ENCODE results near the gene ASB2.

The ASB2 gene

GRCh38 chr14:93945070-93945399, 31.3 kb downstream of the ASB2 start:
- DNase-seq = no peak

GRCh38 chr14:93944348-93945069, 31.9 kb downstream of the ASB2 start:
- no peak for DNase-seq

GRCh38 chr14:93943930-93944329, 32.4 kb downstream of the ASB2 start:
- no peak for DNase-seq

GRCh38 chr14:93943052-93943451, 33.3 kb downstream of the ASB2 start:
- no peak for DNase-seq

GRCh38 chr14:93941293-93941910, 35.0 kb downstream of the ASB2 start:
- DNase-seq = peak in 1 of 2 experiments; percentile 9

GRCh38 chr14:93940437-93940836, 35.9 kb downstream of the ASB2 start:
- no peak for DNase-seq

- peak; percentile 61 to 95 for DNase-seq
Measured at GRCh38 chr14:93939304-93940229, 36.8 kb downstream of the ASB2 start.

GRCh38 chr14:93938751-93939303, 37.5 kb downstream of the ASB2 start:
- peak in 1 of 2 experiments; percentile 43 for DNase-seq

GRCh38 chr14:93937519-93937918, 38.9 kb downstream of the ASB2 start:
- peak in 1 of 2 experiments; percentile 12 for DNase-seq

- DNase-seq = no peak
Measured at GRCh38 chr14:93936926-93937325, 39.4 kb downstream of the ASB2 start.

GRCh38 chr14:93936245-93936644, 40.1 kb downstream of the ASB2 start:
- DNase-seq = peak; percentile 17 to 52

- no peak for DNase-seq
Measured at GRCh38 chr14:93935213-93935612, 41.2 kb downstream of the ASB2 start.

- no peak for DNase-seq
Measured at GRCh38 chr14:93932642-93933041, 43.7 kb downstream of the ASB2 start.

- no peak for DNase-seq
Measured at GRCh38 chr14:93930989-93931307, 45.4 kb downstream of the ASB2 start.

- DNase-seq = no peak
Measured at GRCh38 chr14:93930296-93930988, 45.9 kb downstream of the ASB2 start.

GRCh38 chr14:93929657-93930056, 46.7 kb downstream of the ASB2 start:
- no peak for DNase-seq

GRCh38 chr14:93929048-93929535, 47.3 kb downstream of the ASB2 start:
- no peak for DNase-seq

- no peak for DNase-seq
Measured at GRCh38 chr14:93928184-93929047, 48.0 kb downstream of the ASB2 start.

- no peak for DNase-seq
Measured at GRCh38 chr14:93927800-93928145, 48.6 kb downstream of the ASB2 start.

GRCh38 chr14:93926873-93927799, 49.2 kb downstream of the ASB2 start, which contains the start of gene FAM181A:
FAM181A (plus strand) TSS chr14:93927344; CDS start chr14:93928286, 942 bp downstream.
- no peak for DNase-seq

Data from NCI-H526 (cell line).